Hematopoietic multipotent progenitor cell treated with erythropoietin and hydrocortisone succinate and interleukin-3 and kit ligand, for 4 days (in vitro differentiated cells): ENCODE measurements around the gene CKAP4.

ENCODE experiments used
- DNase-seq: peaks from one replicate; pipeline ENCODE4 v3.0.0-alpha.2; 2015

CKAP4 gene

DNA sequence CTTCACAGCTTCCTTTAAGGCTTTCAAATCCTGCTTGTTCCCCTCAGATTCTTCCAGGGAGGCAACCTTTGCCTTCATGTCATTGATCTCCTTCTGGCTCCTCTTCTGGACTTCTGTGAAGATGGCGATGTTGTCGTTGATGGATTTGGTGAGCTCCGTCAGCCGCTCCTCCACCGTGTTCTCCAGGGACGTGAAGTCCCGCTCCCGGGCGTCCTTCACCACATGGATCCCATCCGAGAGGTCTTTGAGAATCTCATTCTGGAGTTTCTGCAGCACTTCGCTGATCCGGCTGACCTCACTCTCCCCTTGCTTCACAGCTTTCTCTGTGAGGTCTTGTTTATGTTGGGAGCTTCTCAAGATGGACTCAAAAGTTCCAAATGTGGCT is 7.9 kb downstream of the CKAP4 start:
- DNase-seq, result no peak

DNA sequence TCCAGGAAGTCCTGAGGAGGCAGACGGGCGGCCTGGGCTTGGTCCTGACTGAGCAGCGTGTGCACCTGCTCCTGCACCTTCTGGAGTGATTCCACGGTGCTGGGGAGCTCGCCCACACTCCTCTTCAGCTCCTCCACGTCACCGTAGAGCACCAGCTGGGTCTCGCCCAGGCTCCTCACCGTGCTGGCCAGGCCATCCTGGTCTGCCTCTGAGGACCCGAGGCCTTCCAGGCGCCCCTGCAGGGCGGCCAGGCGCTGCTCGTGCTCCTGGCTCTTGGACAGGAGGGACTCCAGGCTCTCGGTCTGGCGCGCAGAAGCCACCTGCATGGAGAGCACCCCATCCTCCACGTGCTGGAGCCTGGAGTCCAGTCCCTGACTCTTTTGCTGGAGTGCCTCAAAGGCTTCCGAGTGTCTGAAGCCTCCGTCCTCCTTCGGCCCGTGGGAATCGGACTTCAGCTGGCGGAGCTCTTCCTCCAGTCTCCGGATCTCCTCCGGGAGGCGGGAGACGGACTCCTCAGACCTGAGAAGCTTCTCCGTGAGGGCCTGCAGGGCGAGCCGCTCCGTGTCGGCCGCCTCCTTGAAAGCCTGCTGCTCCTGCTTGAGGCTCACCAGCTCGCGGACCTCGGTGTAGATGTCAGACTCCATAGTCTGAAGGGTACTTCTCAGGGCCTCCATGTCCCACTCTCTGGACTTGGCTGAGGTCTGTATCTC is 8.4 kb downstream of the CKAP4 start:
- no peak for DNase-seq

DNA sequence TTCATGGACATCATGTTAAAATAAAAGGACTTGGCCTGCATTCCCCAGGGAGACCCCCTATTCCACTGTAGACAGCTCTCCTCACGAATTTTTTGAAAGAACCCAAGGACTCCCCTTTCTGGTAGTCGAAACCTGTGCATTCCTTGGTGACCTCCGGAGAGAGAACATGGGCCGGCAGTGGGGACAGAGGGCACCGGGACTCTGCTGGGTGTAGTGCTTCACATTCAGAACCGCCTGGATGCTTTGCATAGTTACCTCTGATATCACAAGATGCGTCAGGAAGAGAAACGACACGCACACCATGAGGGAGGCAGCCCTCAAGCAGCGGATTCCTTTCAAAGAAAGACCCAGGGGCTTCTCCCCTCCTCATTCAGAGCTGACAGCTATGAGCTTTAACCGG is 9.7 kb downstream of the CKAP4 start:
- DNase-seq, result no peak

DNA sequence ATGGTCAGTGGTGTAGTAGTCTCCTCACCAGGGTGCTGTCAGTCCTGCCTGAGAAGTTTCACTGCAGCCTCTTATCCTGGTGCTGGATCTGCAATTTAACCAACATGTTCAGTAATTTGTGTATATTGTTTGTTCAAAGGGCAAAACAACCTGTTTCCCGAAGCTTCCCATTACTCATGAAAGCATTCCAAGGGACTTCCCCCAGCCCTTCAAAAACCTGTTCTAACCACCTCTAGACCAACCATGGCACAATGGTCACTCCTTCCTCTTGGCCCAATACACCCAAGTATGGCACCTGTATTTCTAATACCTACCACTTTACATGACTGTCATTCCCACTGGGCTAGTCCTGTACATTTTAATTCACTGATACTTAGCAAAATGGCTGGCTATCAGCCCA is 12.1 kb downstream of the CKAP4 start:
- no peak for DNase-seq

GRCh38 chr12:106234449-106234848 is 13.4 kb downstream of the CKAP4 start:
- DNase-seq, result no peak

GRCh38 chr12:106233011-106233410 is 14.8 kb downstream of the CKAP4 start:
- no peak for DNase-seq

GRCh38 chr12:106229036-106229591 is 18.7 kb downstream of the CKAP4 start:
- DNase-seq, result no peak

- no peak for DNase-seq
Measured at GRCh38 chr12:106228320-106228710, 19.5 kb downstream of the CKAP4 start.

GRCh38 chr12:106227641-106228319 is 20.0 kb downstream of the CKAP4 start:
- peak; percentile 74 for DNase-seq

DNA sequence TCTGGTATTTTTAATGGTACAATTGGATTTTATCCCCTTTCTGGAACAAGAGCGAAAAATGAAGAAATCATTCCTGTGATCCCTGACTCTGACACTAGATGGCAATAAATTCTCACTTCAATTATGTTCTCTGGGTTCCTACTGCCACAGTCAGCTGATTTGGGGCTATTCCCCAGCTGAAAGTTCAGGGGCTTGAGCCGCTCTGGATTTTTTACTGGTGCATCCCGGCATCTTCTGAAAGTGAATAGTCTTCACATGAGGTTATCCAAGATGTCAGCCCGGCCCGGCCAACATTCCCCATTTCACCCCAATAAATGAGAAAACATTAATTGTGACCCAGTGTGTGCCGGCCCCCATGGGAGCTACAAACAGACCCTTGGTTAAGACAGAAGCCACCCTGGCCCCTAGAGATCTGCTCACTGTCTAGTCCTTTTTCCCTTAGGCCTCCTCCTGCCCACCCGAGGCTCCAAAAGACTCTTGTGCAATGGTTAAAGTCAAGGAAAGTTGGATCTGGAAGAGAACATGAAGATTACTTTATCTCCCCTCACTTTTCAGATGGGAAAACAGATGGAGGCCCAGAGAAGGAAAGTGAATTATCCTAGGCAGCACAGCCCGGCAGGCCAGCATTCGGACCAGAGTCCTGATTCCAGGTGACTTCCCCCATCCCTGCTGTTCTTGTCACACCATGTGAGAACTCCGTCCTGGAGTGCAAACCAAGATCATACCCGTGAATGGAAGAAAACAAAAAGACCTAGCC is 20.8 kb downstream of the CKAP4 start:
- DNase-seq, result peak; percentile 78

DNA sequence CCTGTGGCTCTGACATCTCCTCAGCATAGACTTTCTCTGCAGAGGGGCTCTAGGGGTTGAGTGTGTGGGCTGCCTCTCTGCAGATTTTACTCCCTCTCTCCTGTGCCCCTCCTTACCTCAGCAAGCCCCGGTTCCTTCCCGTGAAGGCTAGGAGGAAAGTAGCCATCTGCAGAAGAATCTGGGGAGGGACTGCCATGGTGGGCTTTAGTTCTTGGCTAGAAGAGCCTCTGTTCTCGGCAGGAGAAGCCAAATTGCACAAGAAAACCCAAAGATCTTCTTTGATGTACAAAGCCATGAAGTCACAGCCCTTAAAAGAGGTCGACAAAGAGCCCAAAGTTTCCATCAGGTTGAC is 23.5 kb downstream of the CKAP4 start:
- no peak for DNase-seq

DNA sequence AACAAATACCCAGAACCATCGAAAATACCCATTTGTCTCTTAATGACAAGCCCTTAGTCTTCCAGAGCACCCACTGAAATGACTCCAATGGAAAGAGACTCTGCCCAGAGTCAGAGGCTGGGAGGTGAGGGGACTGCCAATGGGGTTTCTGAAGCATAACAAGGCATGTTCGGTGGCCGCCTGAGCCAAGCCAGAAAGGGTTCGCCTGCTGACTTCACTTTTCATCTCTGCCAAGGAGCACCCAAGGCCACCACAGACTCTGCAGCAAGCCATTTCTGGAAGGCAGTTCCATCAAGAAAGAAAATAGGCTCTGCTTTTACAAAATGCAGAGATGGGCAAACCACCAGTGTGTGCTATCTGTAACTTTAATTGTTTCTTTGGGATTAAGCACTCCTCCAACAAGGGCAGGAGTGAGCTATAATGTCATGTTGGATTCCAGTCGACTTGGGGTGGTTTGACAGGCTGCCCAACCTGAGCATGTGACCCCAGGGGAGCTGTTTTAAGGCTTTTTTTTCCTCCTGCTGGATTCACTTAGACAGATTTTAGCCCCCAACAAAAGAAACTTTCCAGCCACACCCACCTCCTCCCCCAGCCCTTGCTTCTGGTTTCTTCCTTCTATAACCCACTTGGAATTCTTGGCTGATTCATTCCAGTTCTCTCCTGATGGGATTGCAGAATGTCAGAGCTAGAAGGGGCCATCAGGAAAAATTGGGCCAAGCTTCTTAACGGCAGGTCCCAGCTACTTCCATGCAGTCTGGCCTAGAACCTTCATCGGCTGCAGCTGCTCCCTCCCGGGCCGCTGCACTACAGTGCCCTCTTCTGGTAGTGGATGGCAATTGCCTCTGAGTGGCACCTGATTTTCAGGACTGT is 24.1 kb downstream of the CKAP4 start:
- DNase-seq, result peak; percentile 78

DNA sequence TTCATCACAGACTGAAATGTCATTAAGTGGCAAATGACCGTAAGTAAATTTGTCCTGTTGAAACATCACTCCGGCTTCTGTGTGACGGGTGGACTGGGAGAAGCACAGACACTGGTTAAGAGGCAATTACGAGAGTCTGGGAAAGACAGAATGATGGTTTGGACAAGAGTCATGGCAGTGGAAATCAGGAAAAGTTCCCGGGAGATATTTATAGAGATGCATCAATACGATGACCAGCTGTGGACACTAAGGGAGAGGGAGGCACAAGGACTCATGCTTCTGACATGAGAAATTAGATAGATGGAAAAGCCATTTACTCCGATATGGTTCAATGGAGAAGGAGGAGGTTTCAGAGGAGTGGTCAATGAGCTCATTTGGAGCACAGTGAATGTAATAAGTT is 27.3 kb downstream of the CKAP4 start:
- DNase-seq, result no peak

GRCh38 chr12:106219043-106219442 is 28.8 kb downstream of the CKAP4 start:
- DNase-seq, result no peak

DNA sequence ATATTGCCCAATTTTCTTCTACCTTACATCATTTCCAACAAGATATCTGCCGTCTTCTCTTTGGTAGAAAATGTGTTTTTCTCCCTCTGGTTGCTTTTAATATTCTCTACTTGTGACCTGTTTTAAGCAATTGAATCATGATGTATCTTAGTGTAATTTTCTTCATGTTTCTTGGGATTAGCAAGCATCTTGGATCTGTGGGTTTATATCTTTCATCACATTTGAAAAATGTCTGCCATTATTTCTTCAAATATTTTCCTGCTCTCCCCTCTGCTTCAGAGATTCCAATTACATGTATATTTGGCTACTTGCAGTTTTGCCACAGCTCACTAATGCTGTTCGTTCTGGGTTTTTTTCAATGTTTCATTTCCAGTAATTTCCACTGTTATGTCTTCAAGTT is 30.1 kb downstream of the CKAP4 start:
- no peak for DNase-seq

- no peak for DNase-seq
Measured at GRCh38 chr12:106214571-106214970, 33.2 kb downstream of the CKAP4 start.

GRCh38 chr12:106213662-106214061 is 34.2 kb downstream of the CKAP4 start:
- no peak for DNase-seq

- DNase-seq, result no peak
Measured at GRCh38 chr12:106211973-106212372, 35.8 kb downstream of the CKAP4 start.

- no peak for DNase-seq
Measured at GRCh38 chr12:106205208-106206069, 42.4 kb downstream of the CKAP4 start.

DNA sequence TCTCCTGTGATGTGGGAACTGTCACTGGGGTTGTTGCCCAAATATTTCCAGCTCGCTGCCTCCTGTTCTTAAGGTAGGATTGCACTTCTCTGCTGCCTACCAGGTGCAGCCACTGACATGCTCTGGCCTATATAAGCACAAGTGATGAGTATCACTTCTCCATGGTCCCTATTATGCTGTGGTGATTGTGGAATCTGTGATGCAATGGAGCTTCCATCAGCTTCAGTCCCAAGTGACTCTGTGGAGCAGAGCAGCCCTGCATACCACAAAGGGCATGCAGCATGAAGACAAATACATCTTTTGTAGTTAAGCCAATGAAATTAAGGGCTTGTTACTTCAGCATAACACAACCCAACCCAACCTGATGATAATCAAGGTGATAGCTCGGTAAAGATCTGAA is 43.5 kb downstream of the CKAP4 start:
- no peak for DNase-seq

GRCh38 chr12:106197906-106198623 is 49.8 kb downstream of the CKAP4 start:
- DNase-seq, result no peak
